Karpas-422 (cell line): Measurements from ENCODE around the gene SPI1. TPM values are rescaled to one million over a fixed set of nuclear protein-coding genes. Genes with fewer than 3 reads are reported as not detected.
A peak's percentile ranks its signal among the peaks of the same experiment; 100 is the strongest.

Experiments
- DNase-seq: peaks from one replicate; pipeline ENCODE4 v3.0.0-alpha.2; 2015
- H2AFZ ChIP-seq: fragments of 200-600 bp; sonication (generic); 2 replicates; pipeline ENCODE4 v1.6.1; 2014; ENCODE audit warnings: antibody characterized with exemption, low read length, mixed read lengths
- H3K27ac ChIP-seq: fragments of 200-600 bp; sonication (generic); 2 replicates; pipeline ENCODE4 v1.5.1; 2014; ENCODE audit warnings: mild to moderate bottlenecking, low read length, moderate library complexity
- H3K27me3 ChIP-seq: fragments of 200-600 bp; sonication (generic); 2 replicates; pipeline ENCODE4 v1.6.1; 2014; ENCODE audit warnings: low read length, mixed read lengths
- H3K36me3 ChIP-seq: fragments of 200-600 bp; sonication (generic); 2 replicates; pipeline ENCODE4 v1.6.1; 2014; ENCODE audit warnings: low read length, mixed read lengths; ENCODE audit not compliant: insufficient read depth
- H3K4me1 ChIP-seq: fragments of 200-600 bp; sonication (generic); 2 replicates; pipeline ENCODE4 v1.6.1; 2014; ENCODE audit warnings: mild to moderate bottlenecking, low read length, mixed read lengths
- H3K4me2 ChIP-seq: fragments of 200-600 bp; sonication (generic); 2 replicates; pipeline ENCODE4 v1.6.1; 2014; ENCODE audit warnings: low read length, low read depth, mild to moderate bottlenecking; ENCODE audit not compliant: poor library complexity, severe bottlenecking
- H3K4me3 ChIP-seq: fragments of 200-600 bp; sonication (generic); 2 replicates; pipeline ENCODE4 v1.5.1; 2014; ENCODE audit warnings: mild to moderate bottlenecking, antibody characterized with exemption, low read length, mixed read lengths
- H3K79me2 ChIP-seq: fragments of 200-600 bp; sonication (generic); 2 replicates; pipeline ENCODE4 v1.6.1; 2014; ENCODE audit warnings: mild to moderate bottlenecking, low read length, mixed read lengths
- H3K9ac ChIP-seq: fragments of 200-600 bp; sonication (generic); 2 replicates; pipeline ENCODE4 v1.6.0; 2014; ENCODE audit warnings: low read length
- H3K9me2 ChIP-seq: fragments of 200-600 bp; sonication (generic), shearing (Covaris generic); replicated peaks from 2 replicates; pipeline ENCODE4 v1.6.0; 2014; ENCODE audit warnings: mild to moderate bottlenecking, low read length, moderate library complexity; ENCODE audit not compliant: insufficient read depth
- H3K9me3 ChIP-seq: fragments of 300-700, 200-600 bp; sonication (generic); 2 replicates; pipeline ENCODE4 v1.6.1; 2014; ENCODE audit warnings: low read length, mixed read lengths
- H4K20me1 ChIP-seq: fragments of 200-600 bp; sonication (generic); 2 replicates; pipeline ENCODE4 v1.6.1; 2014; ENCODE audit warnings: mild to moderate bottlenecking, antibody characterized with exemption, low read length, low read depth; ENCODE audit not compliant: insufficient read depth
- small RNA-seq: library from RNA; depleted of rRNA; stranded (forward); fragments of <200 nt; gene quantifications from one replicate; pipeline ENCODE3, GENCODE V24; 2014
- total RNA-seq: library from RNA; depleted of rRNA; stranded (reverse); fragments of >200 nt; shearing (Covaris generic); gene quantifications from 2 replicates; pipeline ENCODE4 v1.2.3, GENCODE V29; 2014; ENCODE audit warnings: low replicate concordance; rRNA removed

The SPI1 gene
- total RNA-seq, 1 experiment from 2014 or later = 114 TPM

DNA sequence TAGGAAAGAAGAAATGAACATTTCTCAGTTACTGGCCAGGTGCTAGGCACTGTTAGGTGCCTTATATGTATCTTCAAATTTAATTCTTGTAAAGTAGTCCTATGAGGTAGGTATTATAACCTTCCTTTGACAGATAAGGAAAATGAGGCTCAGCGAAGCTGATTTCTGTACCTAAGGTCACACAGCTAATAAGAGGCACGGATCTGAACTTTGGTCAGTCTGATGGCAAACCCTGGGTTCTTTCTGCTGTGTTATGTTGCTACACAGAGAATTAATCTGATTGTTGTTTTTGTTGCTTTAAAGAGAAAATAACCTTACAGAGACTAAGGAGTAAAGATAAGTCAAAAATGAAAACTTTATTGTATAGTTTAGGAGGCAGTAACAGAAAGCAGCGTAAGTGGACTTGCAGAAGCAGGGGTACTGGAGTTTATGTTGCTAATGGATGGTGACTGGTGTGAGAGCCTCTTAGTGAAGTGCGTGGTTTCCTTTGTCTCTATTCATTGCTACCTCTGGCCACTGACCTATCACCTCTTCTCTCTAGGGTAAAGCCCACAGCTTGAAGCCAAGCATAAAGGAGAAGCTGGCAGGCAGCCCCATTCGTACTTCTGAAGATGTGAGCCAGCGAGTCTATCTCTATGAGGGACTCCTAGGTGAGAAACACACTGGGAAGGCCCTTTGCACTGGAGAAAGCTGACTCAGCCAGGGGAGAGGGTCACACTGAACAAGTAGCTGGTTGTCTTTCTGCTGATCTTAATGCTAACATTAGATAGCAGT is 70.1 kb downstream of the SPI1 start:
- DNase-seq = no peak
- peaks cover 21% of the 10 kb centered on the region for H3K4me1 ChIP-seq
- no peaks in the 10 kb centered on the region for H3K9me3 ChIP-seq
- peaks cover 7% of the 10 kb centered on the region; the same call in 1 of the 2 replicates for H3K79me2 ChIP-seq
- no peaks in the 10 kb centered on the region; the same call in 1 of the 2 replicates for H4K20me1 ChIP-seq
- H3K36me3 ChIP-seq = peaks cover 26% of the 10 kb centered on the region; the same call in 1 of the 2 replicates
- H3K27me3 ChIP-seq = no peaks in the 10 kb centered on the region
- no peak overlapping the region for H3K9ac ChIP-seq
- no peaks in the 10 kb centered on the region for H3K9me2 ChIP-seq
- no peak overlapping the region for H2AFZ ChIP-seq
- H3K4me3 ChIP-seq = no peak overlapping the region
- no peak overlapping the region for H3K4me2 ChIP-seq
- H3K27ac ChIP-seq = no peak overlapping the region

DNA sequence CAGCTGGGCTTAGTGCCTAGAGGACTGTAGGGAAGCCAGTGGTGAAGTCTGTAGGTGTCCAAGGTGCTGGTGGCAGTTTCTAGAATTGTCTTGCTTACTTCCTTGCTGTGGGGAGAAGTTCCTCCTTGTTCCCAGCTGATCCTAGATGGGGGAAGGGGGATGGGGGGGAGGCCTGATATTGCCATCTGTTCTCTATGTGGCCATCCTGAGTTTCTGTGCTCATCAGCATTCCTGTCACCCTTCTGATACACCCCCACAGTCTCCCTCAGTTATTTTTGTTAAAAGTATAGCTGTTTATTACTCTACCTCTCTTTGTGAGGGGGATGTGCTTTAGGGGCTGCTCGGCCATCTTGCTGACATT is 71.9 kb downstream of the SPI1 start:
- no peak for DNase-seq
- Histone ChIP-seq H3K4me1 (peaks cover 21% of the 10 kb centered on the region), H3K9me2 (no peaks in the 10 kb centered on the region), H3K36me3 (peaks cover 33% of the 10 kb centered on the region), H2AFZ (no peak overlapping the region), H3K9ac (peak overlapping the region; percentile 32), H3K4me2 (no peak overlapping the region), H3K27me3 (no peaks in the 10 kb centered on the region), H3K9me3 (no peaks in the 10 kb centered on the region), H4K20me1 (no peaks in the 10 kb centered on the region; the same call in 1 of the 2 replicates), H3K27ac (peak overlapping the region; percentile 65), H3K79me2 (peaks cover 16% of the 10 kb centered on the region; the same call in 1 of the 2 replicates), H3K4me3 (no peak overlapping the region)

DNA sequence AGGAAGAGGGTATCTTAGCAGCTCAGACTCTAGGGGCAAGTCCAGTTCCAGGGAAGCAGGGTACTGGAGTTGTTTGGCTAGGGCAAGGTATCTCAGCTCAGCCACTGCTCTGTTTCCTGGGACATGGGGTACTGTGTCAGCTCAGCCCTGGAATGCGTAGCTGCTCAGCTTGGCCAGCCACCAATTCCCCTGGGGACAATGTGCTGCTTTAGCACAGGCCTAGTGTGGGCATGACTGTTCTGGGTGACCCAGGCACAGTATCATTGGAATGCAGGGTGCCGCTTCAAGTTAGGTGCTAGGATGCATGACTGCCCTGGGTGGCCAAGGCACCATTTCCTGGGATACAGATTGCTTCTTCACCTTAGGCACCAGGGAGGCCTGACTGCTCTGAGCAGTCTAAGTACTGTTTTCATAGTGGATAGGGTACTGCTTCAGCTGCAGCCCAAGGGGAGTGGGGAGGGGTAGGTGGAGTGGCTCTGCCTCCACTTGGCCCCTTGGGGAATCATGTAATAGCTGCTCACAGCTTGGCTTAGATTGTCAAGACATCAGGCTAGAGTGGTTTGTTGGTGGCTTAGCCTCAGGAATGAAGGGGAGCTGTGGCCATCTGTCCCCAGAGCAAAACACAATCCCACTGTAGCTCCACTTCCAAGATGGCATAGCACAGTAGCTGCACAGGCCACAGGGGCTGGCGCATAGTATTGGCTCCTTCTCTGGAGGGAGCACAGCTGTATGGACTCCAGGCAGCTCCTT is 72.4 kb downstream of the SPI1 start:
- H3K36me3 ChIP-seq = peaks cover 31% of the 10 kb centered on the region
- H3K4me1 ChIP-seq = peaks cover 21% of the 10 kb centered on the region
- H3K27ac ChIP-seq = peak overlapping the region; percentile 65
- H3K4me3 ChIP-seq = no peak overlapping the region
- H3K9me2 ChIP-seq = no peaks in the 10 kb centered on the region
- no peaks in the 10 kb centered on the region for H3K9me3 ChIP-seq
- peak overlapping the region; percentile 32 for H3K9ac ChIP-seq
- H3K27me3 ChIP-seq = no peaks in the 10 kb centered on the region
- H4K20me1 ChIP-seq = no peaks in the 10 kb centered on the region; the same call in 1 of the 2 replicates
- peak overlapping the region; percentile 15 for H3K4me2 ChIP-seq
- no peak overlapping the region for H2AFZ ChIP-seq
- H3K79me2 ChIP-seq = peaks cover 14% of the 10 kb centered on the region; the same call in 1 of the 2 replicates
- DNase-seq = no peak

Small RNA genes lying within 50 kb of the gene (small RNA-seq; reads per million reads assigned to genes)
- gene MIR4487 = not detected

Other genes with a start within 250 kb of the SPI1 start
- 68.6 and 139 TPM in 2 replicates for gene ARFGAP2, start 201.7 kb downstream of the SPI1 start, total RNA-seq
- 1.1 and 5.9 TPM in 2 replicates for gene PACSIN3, start 192.1 kb downstream of the SPI1 start, total RNA-seq
- gene DDB2, start 163.6 kb downstream of the SPI1 start, total RNA-seq = 21.1 and 26.4 TPM in 2 replicates
- gene ACP2, start 129.7 kb downstream of the SPI1 start, total RNA-seq = 20.7 and 42.1 TPM in 2 replicates
- 6.9 and 15.8 TPM in 2 replicates for gene NR1H3, start 120.6 kb downstream of the SPI1 start, total RNA-seq
- 31.2 and 53.5 TPM in 2 replicates for gene MADD, start 108.4 kb downstream of the SPI1 start, total RNA-seq
- 0.67 and 0.72 TPM in 2 replicates for gene MYBPC3, start 25.8 kb downstream of the SPI1 start, total RNA-seq
- gene SLC39A13, start 30.0 kb upstream of the SPI1 start, total RNA-seq = 24.9 and 32.8 TPM in 2 replicates
- gene PSMC3, start 47.9 kb upstream of the SPI1 start, total RNA-seq = 40.6 and 119 TPM in 2 replicates
- gene RAPSN, start 70.6 kb upstream of the SPI1 start, total RNA-seq = 0.52 and 4.5 TPM in 2 replicates
- 130 and 148 TPM in 2 replicates for gene CELF1, start 174.6 kb upstream of the SPI1 start, total RNA-seq
- 174 and 253 TPM in 2 replicates for gene PTPMT1, start 187.1 kb upstream of the SPI1 start, total RNA-seq
- 8.7 and 11.0 TPM in 2 replicates for gene KBTBD4, start 200.4 kb upstream of the SPI1 start, total RNA-seq
- 41.2 and 104 TPM in 2 replicates for gene NDUFS3, start 200.5 kb upstream of the SPI1 start, total RNA-seq
- gene FAM180B, start 208.1 kb upstream of the SPI1 start, total RNA-seq = not detected in 2 replicates
- gene C1QTNF4, start 215.9 kb upstream of the SPI1 start, total RNA-seq = 4.9 TPM in 1 of 2 replicates, not detected in the other